Stimulated activated CD8-positive, alpha-beta memory T cell treated with anti-CD3 and anti-CD28 coated beads, Interleukin-15, amount 100 ng/mL, for 1 hour (primary cell): ENCODE results near the gene TBC1D9.
"Not testable (repeated sequence)": the region's sequence is repeated elsewhere in the genome, so short reads cannot be mapped to it uniquely, and the experiment has no call there.

Source experiments
- DNase-seq: peaks from one replicate; pipeline ENCODE4 v3.0.0-alpha.2; 2020; ENCODE audit warnings: low read depth

TBC1D9 gene

DNA sequence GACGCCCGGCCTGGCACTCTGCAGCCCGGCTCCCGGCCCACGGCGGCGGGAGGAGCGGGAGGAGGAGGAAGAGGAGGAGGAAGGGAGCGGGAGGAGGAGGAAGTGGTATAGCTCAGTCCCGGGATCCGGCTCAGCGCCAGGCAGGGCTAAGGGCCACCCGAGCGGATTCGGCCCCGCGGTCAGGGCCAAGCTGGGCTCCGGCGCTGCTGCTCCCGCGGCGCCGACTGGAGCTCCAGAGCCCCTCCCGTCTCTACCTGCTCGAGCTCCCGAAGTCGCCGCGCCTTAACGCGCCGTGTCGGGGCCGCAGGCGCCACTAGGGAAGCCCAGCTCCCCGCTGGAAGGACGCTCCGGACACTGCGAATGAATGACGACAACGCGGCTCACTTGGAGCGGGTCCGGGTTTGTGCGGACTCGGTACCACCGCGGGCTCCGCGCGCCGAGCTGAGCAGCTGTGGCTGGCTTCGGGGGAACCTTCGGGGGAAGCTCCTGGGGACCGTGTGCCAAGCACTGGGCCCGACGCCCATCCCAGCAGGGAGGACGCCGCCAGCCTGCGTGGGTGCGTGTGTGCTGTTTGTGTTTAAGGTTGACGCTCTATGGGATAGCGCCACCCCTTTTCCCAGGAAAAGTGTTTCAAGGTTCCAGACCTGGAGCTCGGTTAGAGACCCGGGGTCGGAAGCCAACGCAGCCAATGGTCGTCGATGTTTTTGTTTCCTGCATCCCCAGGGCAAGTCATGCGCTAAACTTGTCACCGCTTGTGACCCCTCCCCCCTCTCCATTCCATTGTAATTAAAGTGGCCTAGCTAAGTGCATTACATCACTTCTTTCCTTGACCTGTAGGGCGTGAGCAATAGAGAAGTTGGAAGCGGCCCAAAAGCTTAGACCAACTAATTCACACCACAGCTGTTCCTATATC is at the start of gene TBC1D9:
TSS of gene TBC1D9 (minus strand) at position 67 of the 913 bp plus-strand sequence. CDS start 340 bp downstream, outside the sequence.
- DNase-seq: no peak

- no peak for DNase-seq
These were observed 49.1 kb upstream of the TBC1D9 start for GRCh38 chr4:140805293-140805692.

DNA sequence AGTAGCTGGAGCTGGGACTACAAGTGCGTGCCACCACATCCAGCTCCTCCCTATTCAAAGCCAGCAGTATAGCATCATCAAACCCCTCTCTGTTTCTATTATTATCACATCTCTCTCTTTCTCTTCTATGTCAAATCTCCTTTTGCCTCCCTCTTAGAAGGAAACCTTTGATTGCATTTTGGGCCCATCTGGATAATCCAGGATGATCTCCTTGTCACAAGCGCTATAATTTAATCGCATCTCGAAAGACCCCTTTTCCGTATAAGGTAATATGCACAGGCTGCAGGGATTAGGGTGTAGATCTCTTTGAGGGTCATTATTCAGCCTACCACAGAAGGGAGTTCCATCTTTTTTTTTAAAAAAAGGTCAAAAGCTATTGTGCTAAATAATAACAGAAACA is 46.4 kb upstream of the TBC1D9 start:
- no peak for DNase-seq

- no peak for DNase-seq
These were observed 44.5 kb upstream of the TBC1D9 start for GRCh38 chr4:140800666-140801065.

DNA sequence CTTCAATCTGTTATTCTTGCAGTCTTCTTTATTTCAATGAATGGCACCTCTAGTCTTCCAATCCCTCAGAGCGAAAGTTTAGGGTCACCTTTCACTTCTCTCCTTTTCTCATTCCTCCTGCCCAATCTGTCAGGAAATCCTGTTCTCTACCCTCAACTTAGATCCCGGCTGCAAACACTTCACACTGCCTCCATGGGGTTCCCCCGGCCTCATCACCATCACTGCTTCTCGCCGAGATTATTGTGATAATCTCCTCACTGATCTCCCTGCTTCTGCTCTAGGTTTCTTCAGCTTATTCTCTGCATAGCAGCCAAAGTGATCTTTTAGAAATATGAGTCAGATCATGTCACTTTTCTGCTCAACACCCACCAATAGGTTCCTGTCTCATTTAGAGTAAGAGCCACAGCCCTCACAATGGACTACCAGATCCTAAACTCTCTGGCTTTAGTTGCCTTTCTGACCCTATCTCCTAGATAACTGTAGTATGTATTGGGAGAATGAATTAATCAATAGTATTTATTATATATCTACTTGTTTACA is 43.6 kb upstream of the TBC1D9 start:
- no peak for DNase-seq

GRCh38 chr4:140793291-140793690 is 37.1 kb upstream of the TBC1D9 start:
- no peak for DNase-seq

- DNase-seq: no peak
These were observed 34.6 kb upstream of the TBC1D9 start for GRCh38 chr4:140790765-140791164.

DNA sequence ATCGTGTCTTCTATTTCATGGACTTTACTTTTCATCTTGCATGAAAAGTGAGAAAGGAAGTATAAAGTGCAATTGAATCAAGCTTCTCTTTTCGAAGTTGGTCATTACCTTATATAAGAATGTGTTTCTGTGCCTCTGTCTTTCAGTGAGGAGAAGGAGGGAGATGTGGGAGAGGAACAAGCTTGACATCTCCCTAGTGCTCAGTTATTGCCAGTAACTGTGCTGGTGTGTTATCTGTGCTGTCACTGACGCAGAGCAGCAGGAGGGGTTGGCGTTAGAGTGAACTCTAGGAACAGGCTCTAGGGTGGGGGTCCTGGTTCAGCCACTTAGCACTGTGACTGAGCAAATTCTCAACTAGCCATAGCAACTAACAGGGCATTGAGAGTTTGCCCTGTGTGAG is 34.0 kb upstream of the TBC1D9 start:
- DNase-seq: no peak

DNA sequence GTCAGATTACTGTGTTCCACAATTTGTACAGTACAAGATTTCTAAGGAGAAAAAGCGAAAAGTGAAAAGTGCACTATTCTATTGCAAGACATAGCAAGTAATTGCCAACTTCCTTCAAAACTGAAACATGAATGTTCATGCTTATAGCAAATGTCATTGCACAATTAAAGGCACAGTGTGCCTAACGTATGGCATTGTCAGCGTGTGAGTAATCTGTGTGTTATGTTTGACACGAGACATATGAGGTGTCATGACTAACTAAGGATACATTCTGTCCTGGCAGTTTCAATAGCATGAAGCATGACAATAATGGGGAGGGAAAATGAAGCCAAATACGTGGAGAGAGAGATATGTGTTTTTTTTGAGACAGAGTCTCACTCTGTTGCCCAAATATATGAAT is 33.6 kb upstream of the TBC1D9 start:
- DNase-seq: no peak

DNA sequence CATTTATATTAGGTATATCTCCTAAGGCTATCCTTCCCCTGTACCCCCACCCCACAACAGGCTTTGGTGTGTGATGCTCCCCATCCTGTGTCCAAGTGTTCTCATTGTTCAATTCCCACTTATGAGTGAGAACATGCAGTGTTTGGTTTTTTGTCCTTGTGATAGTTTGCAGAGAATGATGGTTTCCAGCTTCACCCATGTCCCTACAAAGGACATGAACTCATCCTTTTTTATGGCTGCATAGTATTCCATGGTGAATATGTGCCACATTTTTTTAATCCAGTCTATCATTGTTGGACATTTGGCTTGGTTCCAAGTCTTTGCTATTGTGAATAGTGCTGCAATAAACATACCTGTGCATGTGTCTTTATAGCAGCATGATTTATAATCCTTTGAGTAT is 26.6 kb upstream of the TBC1D9 start:
- not testable (repeated sequence) for DNase-seq

DNA sequence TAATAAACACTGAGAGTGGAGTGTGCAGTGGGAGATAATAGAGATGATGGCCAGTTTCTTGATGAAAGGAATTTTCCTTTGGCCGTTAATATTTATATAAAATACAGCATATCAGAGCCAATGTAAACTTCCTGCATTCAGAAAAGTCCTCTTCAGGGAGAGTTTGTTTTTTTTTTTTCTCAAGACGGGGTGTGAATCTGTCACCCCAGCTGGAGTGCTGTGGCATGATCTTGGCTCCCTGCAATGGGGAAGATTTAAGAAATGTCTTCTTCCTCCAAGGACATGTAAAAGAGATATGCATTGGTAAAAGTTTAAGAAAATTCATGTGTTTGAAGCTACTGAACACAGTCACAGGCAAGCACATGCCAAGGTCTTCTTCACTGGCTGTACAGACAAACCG is 25.4 kb upstream of the TBC1D9 start:
- DNase-seq: no peak

GRCh38 chr4:140777894-140778293 is 21.7 kb upstream of the TBC1D9 start:
- no peak for DNase-seq

- DNase-seq: no peak
These were observed 21.2 kb upstream of the TBC1D9 start for GRCh38 chr4:140777386-140777785.

GRCh38 chr4:140776556-140776955 is 20.4 kb upstream of the TBC1D9 start:
- DNase-seq: no peak

GRCh38 chr4:140774956-140775355 is 18.8 kb upstream of the TBC1D9 start:
- DNase-seq: no peak

DNA sequence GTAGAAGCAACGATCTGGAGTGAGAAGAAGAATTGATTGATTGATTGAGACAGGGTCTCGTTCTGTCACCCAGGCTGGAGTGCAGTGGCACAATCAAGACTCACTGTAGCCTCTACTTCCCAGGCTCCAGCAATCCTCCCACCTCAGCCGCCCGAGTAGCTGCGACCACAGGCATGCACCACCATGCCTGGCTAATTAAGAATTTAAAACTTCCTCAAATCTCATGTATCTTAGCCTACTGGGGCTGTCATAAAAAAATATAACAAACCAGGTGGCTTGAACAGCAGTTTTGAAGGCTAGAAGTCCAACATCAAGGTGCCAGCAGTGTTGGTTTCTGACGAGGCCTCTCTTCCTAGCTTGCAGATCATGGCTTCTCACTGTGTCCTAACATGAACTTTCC is 18.3 kb upstream of the TBC1D9 start:
- no peak for DNase-seq

GRCh38 chr4:140769209-140769608 is 13.0 kb upstream of the TBC1D9 start:
- DNase-seq: no peak

DNA sequence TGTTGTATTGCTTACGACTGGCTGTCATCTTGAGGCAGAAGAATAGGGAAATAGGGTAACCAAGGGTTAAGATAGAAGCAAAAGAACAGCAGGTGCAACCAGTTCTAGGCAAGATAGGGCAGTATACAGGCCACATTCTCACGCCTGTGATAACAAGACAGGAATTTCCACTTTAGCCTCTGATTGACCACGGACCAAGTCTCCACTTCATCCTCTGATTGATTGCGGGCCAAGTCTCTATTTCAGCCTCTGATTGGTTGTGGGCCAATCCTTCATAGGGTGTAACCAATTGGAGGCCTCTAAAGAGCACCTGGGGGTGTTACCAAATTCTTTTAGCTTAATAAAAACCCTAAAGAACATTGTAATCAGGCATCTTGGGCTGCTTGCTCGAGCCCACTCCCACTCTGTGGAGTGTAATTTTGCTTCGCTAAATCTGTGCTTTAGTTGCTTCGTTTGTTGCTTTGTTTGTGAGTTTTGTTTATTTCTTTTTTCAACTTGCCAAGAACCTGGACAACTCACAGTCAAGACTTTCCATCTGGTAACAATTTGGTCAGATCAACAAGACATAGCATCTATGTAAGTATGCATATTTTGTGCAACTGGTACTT is 8.7 kb upstream of the TBC1D9 start:
- DNase-seq: no peak

GRCh38 chr4:140762202-140762601 is 6.0 kb upstream of the TBC1D9 start:
- no peak for DNase-seq

DNA sequence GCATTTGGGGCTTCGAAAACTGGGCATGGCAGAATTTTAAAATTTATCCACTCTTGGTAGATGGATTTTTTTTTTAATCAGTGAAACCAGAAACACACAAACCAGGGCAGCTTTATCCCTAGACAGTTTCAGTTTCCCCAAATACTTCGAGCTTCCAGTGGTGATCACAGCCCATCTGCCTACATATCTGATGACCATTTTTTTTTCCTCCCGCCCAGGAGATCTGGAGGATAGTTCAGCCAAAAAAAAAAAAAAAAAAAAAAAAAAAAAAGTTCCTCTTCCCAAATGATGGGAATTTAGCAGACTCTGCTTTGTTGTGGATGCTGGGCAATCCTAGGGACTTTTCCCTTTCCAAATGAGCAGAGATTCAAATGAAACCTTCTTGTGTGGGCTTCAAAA is 1.0 kb upstream of the TBC1D9 start:
- DNase-seq: no peak

- DNase-seq: no peak
These were observed 339 bp downstream of the TBC1D9 start for GRCh38 chr4:140755774-140756318.

- no peak for DNase-seq
These were observed 1.0 kb downstream of the TBC1D9 start for GRCh38 chr4:140754918-140755773.
